ENCODE results near the gene NOX4. TPM values are rescaled to one million over a fixed set of nuclear protein-coding genes. Genes with fewer than 3 reads are reported as not detected.

The NOX4 gene
- total and polyA plus RNA-seq, 2 of the 8 experiments (the other 6 are each of a cell fraction or from before 2014, with no cell fraction given), result 2.0 to 2.3 TPM

GRCh38 chr11:89493431-89493830 lies 2.3 kb upstream of the NOX4 start:
- Histone ChIP-seq H4K20me1 (replicated peaks in 1 of 2; ENCODE audit: control insufficient read depth in 1 of 2, insufficient read depth in 2 of 2, low read length in 2 of 2) (no peaks in the 10 kb centered on the region), H3K18ac (ENCODE audit: extremely low read depth, low read length) (no peak overlapping the region), H2AFZ (ENCODE audit: low read length) (no peak overlapping the region), H3K9me3 (ENCODE audit: insufficient read depth in 2 of 2, low read depth in 1 of 2, low read length in 1 of 2) (no peaks in the 10 kb centered on the region), H3K4me3 (ENCODE audit: extremely low read depth in 1 of 4, insufficient read depth in 2 of 4, low read depth in 3 of 4, low read length in 4 of 4) (no peak overlapping the region), H3K23me2 (ENCODE audit: low read depth, low read length) (peaks cover 4% of the 10 kb centered on the region; the same call in 1 of the 2 replicates), H3K56ac (replicated peaks; ENCODE audit: insufficient read length, low read depth, low read length) (no peak overlapping the region), H4K8ac (ENCODE audit: extremely low read depth, insufficient read depth, low read length) (no peak overlapping the region), H4K91ac (replicated peaks; ENCODE audit: insufficient read length, low read length) (no peak overlapping the region), H3K79me1 (ENCODE audit: low read depth, low read length) (no peaks in the 10 kb centered on the region), H3K14ac (ENCODE audit: insufficient read length) (no peak overlapping the region), H3K4me2 (ENCODE audit: insufficient read depth in 1 of 2, low read depth in 2 of 2, low read length in 2 of 2) (no peak overlapping the region), H3K27ac (ENCODE audit: low read depth, low read length) (no peak overlapping the region), H2BK120ac (replicated peaks; ENCODE audit: low read depth, low read length) (no peak overlapping the region), H2BK5ac (ENCODE audit: low read depth, low read length) (no peak overlapping the region), H3K27me3 (replicated peaks in 1 of 4; ENCODE audit: control insufficient read depth in 3 of 4, extremely low read depth in 1 of 4, insufficient read depth in 3 of 4, low read length in 3 of 4) (no peaks in the 10 kb centered on the region), H3K23ac (ENCODE audit: insufficient read length) (no peak overlapping the region), H3K9ac (replicated peaks in 1 of 4; ENCODE audit: extremely low read depth in 1 of 4, low read depth in 3 of 4, low read length in 3 of 4) (no peak overlapping the region), H3K36me3 (ENCODE audit: control insufficient read depth in 2 of 4, insufficient read depth in 4 of 4, low read length in 3 of 4) (no peaks in the 10 kb centered on the region), H2BK12ac (ENCODE audit: low read depth, low read length) (no peak overlapping the region), H3K4me1 (replicated peaks in 1 of 4; ENCODE audit: control insufficient read depth in 3 of 4, insufficient read depth in 4 of 4, low read length in 3 of 4) (peaks cover 0 to 5% (median 1%) of the 10 kb centered on the region in 4 experiments; a peak in 3 of 7 replicates), H3K79me2 (ENCODE audit: control insufficient read depth in 1 of 2, insufficient read depth in 2 of 2, low read length in 2 of 2) (no peaks in the 10 kb centered on the region), H2BK20ac (ENCODE audit: low read length) (no peak overlapping the region), H4K5ac (ENCODE audit: insufficient read length, low read depth, low read length) (no peak overlapping the region), H2AK5ac (ENCODE audit: low read depth, low read length) (no peak overlapping the region), H3K4ac (replicated peaks; ENCODE audit: insufficient read length, low read depth, low read length) (no peak overlapping the region), H2BK15ac (ENCODE audit: low read length) (no peak overlapping the region)
- ChIA-PET POLR2A (ENCODE audit: partially characterized antibody) (no interaction called here), CTCF (ENCODE audit: partially characterized antibody) (interaction anchor here (1.2 kb wide), 1 partner anchor 10 kb away, joined by 4 read pairs; no protein-coding TSS in a partner anchor)
- WGBS, 2 experiments (ENCODE audit: extremely low coverage in 1 of 2, insufficient coverage in 1 of 2, insufficient read length in 1 of 2, insufficient replicate concordance in 2 of 2, low coverage in 1 of 2, low lambda C conversion rate in 2 of 2, missing lambda C conversion rate in 1 of 2), result 100% methylated on average over 3 of the region's 3 CpGs; no CpG with 5 or more reads in 1 of the 2 experiments
- FAIRE-seq, result no peak
- no peak for DNase-seq (ENCODE audit: low read depth in 1 of 2, low spot score in 2 of 2)
- TF ChIP-seq CBX8 (IDR thresholded peaks at IDR 0.05; ENCODE audit: borderline replicate concordance, low read depth, low read length) (no peak), USF2 (IDR thresholded peaks at IDR 0.05; ENCODE audit: low read length) (no peak), POLR2A (IDR thresholded peaks at IDR 0.05; ENCODE audit: control extremely low read depth in 1 of 2, low read depth in 2 of 2, low read length in 2 of 2) (no peak), POLR2AphosphoS5 (IDR thresholded peaks at IDR 0.05; ENCODE audit: low read depth, low read length) (no peak), CHD2 (IDR thresholded peaks at IDR 0.05; ENCODE audit: low read length) (no peak), SP4 (IDR thresholded peaks at IDR 0.05; ENCODE audit: low read length) (no peak), TEAD4 (IDR thresholded peaks at IDR 0.05; ENCODE audit: low read depth, low read length) (no peak), ZNF274 (IDR thresholded peaks at IDR 0.05; ENCODE audit: borderline replicate concordance, extremely low read depth, low read length) (no peak), BCL11A (IDR thresholded peaks at IDR 0.05; ENCODE audit: low read depth in 2 of 2, low read length in 2 of 2) (no peak), BRCA1 (IDR thresholded peaks at IDR 0.05; ENCODE audit: low read depth, low read length) (no peak), ATF2 (IDR thresholded peaks at IDR 0.05; ENCODE audit: low read length) (no peak), KDM4A (IDR thresholded peaks at IDR 0.05; ENCODE audit: low read depth, low read length, severe bottlenecking) (no peak)

All from H1 (cell line).